ACHN (cell line): ENCODE measurements around the gene STRA6.
A peak's percentile ranks its signal among the peaks of the same experiment; 100 is the strongest.

ENCODE experiments used
- DNase-seq: peaks from one replicate; pipeline ENCODE4 v3.0.0-alpha.2; 2015
- in situ Hi-C: cut with HindIII; loops from 2 replicates; pipeline ENCODE4 v1.10.0; 2017; ENCODE audit warnings: low sequenced_read_pairs, low pct_ligation_motif_present, low pct_unique_long_range_greater_than_20kb

Gene STRA6

DNA sequence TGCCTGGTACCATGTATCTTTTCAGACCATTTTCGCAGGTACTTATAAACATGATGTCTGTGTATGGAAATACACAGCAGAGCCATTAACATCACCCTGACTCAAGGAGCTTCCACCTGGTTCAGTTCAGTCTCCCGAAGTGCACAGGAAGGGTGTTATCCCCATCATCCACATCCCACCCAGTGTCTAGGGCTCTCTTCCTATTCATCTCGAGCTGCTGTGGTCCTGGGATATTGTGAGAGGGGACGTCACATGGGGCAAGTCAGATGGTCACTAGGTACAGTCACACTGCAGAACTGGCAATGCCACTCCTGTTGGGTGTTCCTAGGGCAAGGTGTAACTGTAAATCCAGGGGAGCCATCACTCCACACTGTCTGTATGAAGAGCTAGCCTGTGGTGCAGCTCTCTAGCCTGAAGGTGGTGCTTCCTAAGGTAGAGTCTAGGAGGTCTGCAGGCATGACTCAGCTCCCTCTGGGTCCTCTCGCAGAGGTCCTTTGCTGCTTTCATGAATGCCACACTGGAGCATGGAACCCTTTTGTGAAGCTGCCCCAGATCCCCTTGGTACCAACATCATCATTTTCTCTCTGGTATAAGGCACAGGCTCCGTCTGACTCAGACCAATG is 58.3 kb downstream of the STRA6 start:
- peak; percentile 19 for DNase-seq

DNA sequence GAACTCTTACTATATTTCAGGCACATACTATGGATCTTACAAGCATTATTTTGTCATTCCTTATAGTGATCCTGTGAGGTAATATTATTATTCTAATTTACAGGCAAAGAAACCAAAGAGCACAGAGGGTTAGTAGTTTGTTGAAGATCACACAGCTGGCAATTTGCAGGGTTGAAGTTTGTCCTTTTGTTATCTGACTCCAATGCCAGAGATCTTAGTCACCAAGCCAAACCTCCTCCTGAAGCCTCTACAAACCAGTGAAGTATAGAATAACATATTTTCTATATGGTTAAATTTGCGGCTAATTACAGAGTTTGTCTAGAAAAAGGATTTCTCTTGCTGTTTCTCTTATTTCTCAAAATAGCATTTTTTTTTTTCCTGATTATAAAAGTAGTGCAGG is 61.0 kb downstream of the STRA6 start:
- DNase-seq, result no peak
- in situ Hi-C loops, result no loop called here

More for the DNA sequence above, 58.3 kb downstream of the STRA6 start:
- in situ Hi-C loops, result no loop called here

DNA sequence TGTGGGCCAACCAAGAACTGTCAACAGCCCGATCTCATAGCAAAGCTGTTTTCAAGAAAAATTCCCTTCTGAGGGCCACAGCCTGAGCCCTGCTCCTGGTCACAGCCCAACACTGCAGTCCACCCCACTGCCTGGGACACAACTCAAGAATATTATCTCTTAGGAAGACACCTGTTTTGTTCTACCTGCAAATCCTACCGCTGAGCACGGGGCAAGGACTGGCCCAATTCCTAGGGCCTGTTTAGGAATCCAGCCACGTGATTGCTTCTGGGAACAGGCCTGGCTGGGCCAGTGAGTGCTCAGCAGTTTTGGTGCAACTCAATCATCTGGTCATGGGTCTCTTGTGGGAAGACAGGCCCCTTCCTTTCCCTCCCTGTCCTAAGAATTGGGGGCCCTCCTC is 63.9 kb downstream of the STRA6 start:
- DNase-seq, result no peak
- in situ Hi-C loops, result no loop called here

DNA sequence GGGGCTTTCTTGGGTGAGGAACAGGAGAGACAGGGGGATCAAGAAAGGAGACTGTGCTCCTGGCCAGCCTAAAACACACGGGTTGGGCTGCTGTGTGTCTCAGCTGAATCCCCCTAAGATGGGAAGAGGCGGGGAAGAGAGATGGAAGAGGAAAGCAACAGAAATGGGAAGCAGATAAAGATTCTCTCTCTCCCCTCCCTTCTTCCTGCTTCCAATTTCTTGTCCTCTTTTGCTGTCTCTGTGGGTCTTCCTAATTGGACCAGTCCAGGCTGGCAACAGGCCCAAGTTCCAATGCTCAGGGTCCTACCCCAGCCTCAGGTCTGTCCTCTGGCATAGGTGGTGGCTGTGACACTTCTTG is 65.1 kb downstream of the STRA6 start:
- in situ Hi-C loops, result no loop called here
- DNase-seq, result no peak

DNA sequence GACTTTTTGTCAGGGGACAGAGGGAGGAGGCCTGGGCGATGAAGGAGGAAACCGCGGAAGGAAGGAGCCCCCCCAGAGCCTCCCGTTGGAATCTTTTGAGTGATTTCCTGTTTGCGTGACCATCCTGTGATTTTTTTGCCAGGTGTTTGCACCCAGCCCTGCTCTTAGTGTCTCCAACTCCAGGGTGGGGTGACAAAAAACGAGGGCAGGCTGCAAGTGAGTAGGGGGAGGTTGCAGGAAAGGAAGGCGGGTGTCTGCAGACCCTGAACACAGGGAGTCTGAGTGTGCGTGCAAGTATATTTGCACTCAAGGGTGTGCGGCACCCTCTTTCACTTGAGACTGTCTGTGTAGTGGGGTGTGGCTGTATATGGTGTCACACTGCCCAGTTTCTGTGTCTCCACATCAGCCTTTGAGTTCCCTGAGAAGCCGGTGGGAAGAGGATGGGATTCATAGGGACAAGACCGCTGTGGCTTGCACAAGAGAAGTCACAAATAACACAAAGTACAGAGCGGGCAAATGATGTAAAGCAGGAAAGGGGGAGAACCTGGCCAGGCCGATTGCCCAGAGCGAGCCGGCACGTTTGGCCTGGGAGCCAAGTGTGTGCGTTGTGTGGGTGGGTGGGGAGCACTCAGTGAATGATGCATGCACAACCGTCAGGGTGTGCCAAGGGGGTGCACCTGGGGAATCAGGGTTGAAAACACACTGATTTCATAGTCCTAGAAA is 65.6 kb downstream of the STRA6 start:
- in situ Hi-C loops, result no loop called here
- DNase-seq, result no peak

DNA sequence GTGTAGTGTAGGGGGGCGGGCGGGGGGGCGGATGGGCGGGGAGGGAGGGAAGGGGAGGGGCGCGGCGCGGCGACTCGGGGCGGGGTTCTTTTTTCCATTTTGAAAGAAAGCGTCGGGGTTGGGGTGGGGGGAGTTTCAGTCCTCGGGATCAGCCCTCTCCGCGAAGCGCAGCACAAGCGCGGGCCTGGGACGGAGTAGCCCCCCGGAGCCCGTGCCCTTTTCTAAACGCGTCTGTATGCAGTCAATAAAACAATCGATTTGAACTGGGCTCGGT is 66.1 kb downstream of the STRA6 start:
- in situ Hi-C loops, result no loop called here
- no peak for DNase-seq

DNA sequence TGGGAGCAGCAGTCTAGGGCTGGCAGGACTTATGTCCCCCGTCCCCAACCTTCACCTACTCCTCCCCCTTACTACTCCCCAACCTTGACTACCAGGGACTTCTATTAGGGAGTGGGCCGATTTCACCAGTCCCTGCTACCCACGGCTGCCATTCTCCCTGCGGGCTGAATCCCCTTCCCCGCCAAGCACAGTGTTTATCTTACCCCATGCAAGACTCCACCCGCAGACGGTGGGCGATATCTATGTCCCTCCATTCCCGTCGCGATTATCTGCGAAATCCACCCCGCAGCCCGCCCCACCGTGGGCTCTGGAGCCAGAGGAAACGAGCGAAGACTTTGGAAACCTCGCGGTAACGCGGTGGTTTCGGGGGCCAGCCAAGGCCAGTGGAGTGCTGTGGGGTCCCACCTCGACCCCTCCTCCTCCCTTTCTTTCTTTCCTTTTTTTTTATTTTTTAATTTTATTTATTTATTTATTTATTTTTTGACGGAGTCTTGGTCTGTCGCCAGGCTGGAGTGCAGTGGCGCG is 67.5 kb downstream of the STRA6 start:
- DNase-seq, result no peak
- in situ Hi-C loops, result no loop called here

DNA sequence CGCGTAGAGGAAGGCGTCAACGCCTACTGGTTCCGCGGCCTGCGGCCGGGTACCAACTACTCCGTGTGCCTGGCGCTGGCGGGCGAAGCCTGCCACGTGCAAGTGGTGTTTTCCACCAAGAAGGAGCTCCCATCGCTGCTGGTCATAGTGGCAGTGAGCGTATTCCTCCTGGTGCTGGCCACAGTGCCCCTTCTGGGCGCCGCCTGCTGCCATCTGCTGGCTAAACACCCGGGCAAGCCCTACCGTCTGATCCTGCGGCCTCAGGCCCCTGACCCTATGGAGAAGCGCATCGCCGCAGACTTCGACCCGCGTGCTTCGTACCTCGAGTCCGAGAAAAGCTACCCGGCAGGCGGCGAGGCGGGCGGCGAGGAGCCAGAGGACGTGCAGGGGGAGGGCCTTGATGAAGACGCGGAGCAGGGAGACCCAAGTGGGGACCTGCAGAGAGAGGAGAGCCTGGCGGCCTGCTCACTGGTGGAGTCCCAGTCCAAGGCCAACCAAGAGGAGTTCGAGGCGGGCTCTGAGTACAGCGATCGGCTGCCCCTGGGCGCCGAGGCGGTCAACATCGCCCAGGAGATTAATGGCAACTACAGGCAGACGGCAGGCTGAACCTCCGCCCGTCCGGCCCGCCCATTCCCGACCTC is 68.1 kb downstream of the STRA6 start:
- DNase-seq, result peak; percentile 22
- in situ Hi-C loops, result no loop called here

DNA sequence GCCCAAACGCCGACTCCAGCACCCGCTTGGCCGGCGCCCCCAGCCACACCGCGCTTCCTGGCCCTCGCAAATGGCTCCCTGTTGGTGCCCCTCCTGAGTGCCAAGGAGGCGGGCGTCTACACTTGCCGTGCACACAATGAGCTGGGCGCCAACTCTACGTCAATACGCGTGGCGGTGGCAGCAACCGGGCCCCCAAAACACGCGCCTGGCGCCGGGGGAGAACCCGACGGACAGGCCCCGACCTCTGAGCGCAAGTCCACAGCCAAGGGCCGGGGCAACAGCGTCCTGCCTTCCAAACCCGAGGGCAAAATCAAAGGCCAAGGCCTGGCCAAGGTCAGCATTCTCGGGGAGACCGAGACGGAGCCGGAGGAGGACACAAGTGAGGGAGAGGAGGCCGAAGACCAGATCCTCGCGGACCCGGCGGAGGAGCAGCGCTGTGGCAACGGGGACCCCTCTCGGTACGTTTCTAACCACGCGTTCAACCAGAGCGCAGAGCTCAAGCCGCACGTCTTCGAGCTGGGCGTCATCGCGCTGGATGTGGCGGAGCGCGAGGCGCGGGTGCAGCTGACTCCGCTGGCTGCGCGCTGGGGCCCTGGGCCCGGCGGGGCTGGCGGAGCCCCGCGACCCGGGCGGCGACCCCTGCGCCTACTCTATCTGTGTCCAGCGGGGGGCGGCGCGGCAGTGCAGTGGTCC is 68.7 kb downstream of the STRA6 start:
- in situ Hi-C loops, result no loop called here

DNA sequence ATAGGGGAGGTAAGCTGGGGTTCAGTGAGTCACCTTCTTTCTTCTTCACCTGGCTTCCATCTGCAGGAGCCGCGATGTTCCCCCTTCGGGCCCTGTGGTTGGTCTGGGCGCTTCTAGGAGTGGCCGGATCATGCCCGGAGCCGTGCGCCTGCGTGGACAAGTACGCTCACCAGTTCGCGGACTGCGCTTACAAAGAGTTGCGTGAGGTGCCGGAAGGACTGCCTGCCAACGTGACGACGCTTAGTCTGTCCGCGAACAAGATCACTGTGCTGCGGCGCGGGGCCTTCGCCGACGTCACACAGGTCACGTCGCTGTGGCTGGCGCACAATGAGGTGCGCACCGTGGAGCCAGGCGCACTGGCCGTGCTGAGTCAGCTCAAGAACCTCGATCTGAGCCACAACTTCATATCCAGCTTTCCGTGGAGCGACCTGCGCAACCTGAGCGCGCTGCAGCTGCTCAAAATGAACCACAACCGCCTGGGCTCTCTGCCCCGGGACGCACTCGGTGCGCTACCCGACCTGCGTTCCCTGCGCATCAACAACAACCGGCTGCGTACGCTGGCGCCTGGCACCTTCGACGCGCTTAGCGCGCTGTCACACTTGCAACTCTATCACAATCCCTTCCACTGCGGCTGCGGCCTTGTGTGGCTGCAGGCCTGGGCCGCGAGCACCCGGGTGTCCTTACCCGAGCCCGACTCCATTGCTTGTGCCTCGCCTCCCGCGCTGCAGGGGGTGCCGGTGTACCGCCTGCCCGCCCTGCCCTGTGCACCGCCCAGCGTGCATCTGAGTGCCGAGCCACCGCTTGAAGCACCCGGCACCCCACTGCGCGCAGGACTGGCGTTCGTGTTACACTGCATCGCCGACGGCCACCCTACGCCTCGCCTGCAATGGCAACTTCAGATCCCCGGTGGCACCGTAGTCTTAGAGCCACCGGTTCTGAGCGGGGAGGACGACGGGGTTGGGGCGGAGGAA is 69.6 kb downstream of the STRA6 start:
- in situ Hi-C loops, result no loop called here
- no peak for DNase-seq

More for the DNA sequence above, 68.7 kb downstream of the STRA6 start:
- DNase-seq, result no peak

DNA sequence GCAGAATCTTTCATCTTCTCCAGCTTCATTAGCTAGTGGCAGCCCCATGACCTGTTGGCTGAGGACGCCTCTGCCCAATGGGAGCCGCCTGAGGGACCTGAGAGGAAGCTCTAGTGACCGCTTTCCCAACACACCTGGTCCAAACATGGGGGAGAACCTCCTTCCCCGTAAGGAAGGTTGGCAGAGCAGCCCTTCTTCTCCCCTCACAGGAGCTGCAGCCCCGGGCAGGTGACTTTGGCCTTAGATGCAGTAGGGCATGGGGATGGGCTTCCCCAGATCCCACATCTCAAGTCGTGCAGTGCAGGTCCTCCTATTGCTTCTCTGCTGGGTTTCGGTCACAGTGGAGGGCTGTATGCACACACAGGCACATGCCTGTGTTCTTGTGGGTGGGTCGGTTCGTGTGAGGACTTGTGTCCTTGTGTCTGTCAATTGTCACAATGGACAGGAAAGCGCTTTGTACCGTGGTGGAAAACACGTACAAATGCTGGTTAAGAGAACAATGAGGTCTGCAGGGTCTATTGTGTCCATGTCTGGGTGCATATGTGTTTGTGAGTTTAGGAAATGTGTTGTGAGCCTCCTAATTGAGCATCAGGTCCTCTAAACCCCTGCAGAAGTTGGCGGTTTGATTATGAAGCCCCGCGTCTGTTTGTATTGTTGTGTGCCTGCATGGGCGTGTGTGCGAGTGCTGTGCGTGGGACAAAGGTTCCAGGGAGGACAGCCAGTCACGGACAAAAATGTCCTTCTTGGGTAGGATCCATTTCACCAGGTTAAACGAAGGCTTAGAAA is 70.8 kb downstream of the STRA6 start:
- in situ Hi-C loops, result no loop called here

DNA sequence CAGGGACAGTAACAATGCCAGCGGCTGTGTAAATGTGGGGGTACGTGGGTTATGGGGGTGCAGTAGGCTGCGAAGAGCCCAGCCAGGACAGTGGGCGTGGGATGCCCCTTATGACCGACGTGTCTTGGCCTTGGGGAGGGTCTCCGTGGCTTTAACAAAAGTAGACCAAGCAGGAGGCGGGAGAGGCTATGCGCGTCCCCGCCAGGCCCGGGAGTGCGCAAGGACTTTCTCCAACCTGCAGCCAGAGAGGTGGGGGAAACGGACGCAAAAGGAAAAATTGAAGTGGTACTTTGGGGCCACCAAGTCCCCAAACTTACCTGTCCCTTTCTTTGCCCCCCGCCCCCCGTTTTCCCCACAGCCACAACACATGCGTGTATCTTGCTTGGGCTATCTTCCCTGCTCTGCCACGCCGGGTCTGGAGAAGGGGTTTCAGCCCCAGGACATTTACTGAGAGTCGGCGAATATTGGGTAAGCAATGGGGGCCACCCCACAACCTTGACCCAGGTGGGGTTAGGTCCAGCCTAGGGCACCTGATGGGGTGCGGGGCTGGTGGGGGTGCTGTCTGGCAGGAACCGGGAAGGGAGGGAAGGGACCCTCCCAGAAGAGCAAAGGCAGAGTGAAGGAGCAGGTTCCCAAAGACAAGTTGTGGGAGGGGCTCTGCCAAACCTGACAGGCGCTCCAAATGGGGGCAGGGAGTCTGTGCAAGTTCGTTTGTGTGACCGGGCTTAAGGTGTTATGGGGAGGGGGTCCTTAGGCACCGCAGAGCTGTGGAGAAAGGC is 71.5 kb downstream of the STRA6 start:
- in situ Hi-C loops, result no loop called here

More for the DNA sequence above, 70.8 kb downstream of the STRA6 start:
- DNase-seq, result no peak

DNA sequence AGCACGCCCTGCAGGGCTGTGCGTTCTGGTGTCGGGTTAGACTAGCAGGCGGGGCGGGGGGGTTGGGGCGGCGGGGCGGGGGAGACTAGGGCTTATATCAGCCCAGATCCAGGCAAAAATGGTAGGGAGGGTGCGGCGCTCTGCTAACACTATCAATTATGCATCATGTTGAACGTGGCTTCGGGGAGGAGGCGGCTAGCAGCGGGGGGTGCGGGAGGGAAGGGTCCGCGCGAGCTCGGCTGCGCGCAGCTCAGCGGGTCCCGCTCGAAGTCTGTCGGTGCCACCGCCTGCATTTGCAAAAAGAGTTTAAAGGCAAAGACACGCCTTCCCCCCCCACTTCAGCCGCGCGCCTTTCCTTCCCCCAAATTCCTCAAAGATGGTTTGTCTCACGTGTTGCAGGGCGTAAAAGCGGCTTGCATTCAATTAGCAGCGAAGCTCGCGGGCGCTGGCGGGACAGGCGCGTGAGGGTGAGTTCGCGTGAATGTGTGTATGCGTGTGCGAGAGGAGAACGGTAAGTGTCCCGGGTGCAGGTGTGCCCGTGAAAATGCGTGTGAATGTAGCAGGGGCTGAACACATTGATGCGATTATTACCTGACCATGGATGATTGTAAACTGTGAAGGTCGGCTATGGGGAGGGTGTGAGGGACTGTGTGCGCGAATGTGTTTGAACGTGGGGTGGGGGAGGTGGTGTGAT is 72.3 kb downstream of the STRA6 start, which contains the start of gene ISLR2:
Gene ISLR2, plus strand, starts transcription at position 432 of the 694 bp plus-strand sequence. CDS start 2,169 bp downstream, outside the sequence.
- in situ Hi-C loops, result no loop called here
- no peak for DNase-seq

More for the DNA sequence above, 71.5 kb downstream of the STRA6 start:
- DNase-seq, result no peak

DNA sequence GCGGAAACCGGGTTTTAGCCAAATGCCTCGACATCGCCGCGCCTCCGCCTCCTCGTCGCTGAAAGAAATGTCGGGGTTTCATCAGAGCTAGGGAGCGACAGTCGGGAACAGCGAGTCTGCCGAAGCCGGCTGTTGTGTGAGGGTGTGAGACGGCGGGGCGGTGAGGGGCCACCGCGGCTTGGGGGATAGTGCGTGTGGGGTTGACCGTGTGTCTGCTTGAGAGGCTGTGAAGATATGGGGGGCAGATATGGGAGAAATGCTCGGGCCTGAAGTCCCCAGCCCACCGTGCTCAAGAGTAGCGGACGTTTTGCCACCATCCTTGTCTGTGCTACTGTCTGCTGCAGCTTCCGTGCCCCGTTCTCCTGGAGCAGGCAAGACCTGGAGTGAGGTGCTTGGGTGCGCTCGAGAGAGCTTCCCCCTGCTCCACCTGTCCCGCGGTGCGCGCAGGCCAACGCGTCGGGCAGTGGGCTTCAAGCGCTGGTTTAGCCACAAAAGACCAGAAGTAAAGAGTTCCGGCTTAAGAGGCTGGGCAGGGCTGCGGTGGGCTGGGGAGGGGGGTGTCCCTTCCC is 72.9 kb downstream of the STRA6 start:
- DNase-seq, result no peak
- in situ Hi-C loops, result no loop called here
